Right lobe of liver (tissue), 4 donors: ENCODE results near the gene FEM1C.

Source experiments
- CTCF ChIP-seq, 4 donors: fragments of 200-600 bp in 3 of 4; fragments of 450-650 bp in 1 of 4; IDR thresholded peaks; one replicate each; pipeline versions ENCODE4 v1.5.1 to v1.8.0; 2016 to 2022; ENCODE audit warnings: antibody characterized with exemption in 4 of 4, mild to moderate bottlenecking in 2 of 4
- POLR2A ChIP-seq: fragments of 450-650 bp; IDR thresholded peaks from one replicate; pipeline ENCODE4 v1.6.1; 2017; ENCODE audit warnings: antibody characterized with exemption, mild to moderate bottlenecking
- donor health status: DM: no; HTN: no; CAD: no.
- donor health status: DM: no; HTN: no; CAD: no.
- donor health status: DM: no; HTN: yes; CAD: no.

- TF ChIP-seq POLR2A (no peak), CTCF (IDR thresholded peaks at IDR 0.05) (no peak)
Measured at GRCh38 chr5:115532517-115532916, 12.1 kb downstream of the FEM1C start.
